GM12878 (cell line): Measurements from ENCODE around the gene DPH6.

Experiments
- BHLHE40 ChIP-seq, 2 experiments: fragments of 450-650 bp in 1 of 2; IDR thresholded peaks; 2 replicates each; pipeline ENCODE4 v1.6.1; 2011 to 2017; ENCODE audit warnings: low read depth in 2 of 2, borderline replicate concordance in 1 of 2, improper control_type of control experiment in 1 of 2, low read length in 1 of 2, mild to moderate bottlenecking in 1 of 2
- CTCF ChIP-seq, 3 experiments: IDR thresholded peaks in 2 of 3; conservative IDR thresholded peaks in 1 of 3; 2 replicates each; pipeline ENCODE4 v1.5.1; 2011; ENCODE audit warnings: low read depth in 3 of 3, low read length in 3 of 3, mild to moderate bottlenecking in 3 of 3, control low read depth in 2 of 3, moderate library complexity in 2 of 3, inconsistent platforms in 1 of 3, mixed read lengths in 1 of 3; ENCODE audit not compliant: control insufficient read depth in 2 of 3, insufficient read depth in 1 of 3; ENCODE audit errors: extremely low read depth in 1 of 3
- GABPA ChIP-seq: IDR thresholded peaks from 2 replicates; pipeline ENCODE4 v1.6.1; 2014; ENCODE audit warnings: antibody characterized with exemption, low read depth, mild to moderate bottlenecking, inconsistent platforms
- NBN ChIP-seq: fragments of 450-650 bp; IDR thresholded peaks from 2 replicates; pipeline ENCODE4 v1.6.1; 2016
- POLR2A ChIP-seq: IDR thresholded peaks from 2 replicates; pipeline ENCODE4 v1.6.1; 2011; ENCODE audit warnings: low read depth, mild to moderate bottlenecking, low read length
- RFX5 ChIP-seq: IDR thresholded peaks from 2 replicates; pipeline ENCODE4 v1.6.1; 2011; ENCODE audit warnings: low read depth, low read length, improper control_type of control experiment
- SP1 ChIP-seq: IDR thresholded peaks from one replicate; pipeline ENCODE4 v1.6.1; 2011; ENCODE audit warnings: low read depth, low read length
- SRF ChIP-seq, 2 experiments: IDR thresholded peaks; 2 replicates each; pipeline ENCODE4 v1.6.1; 2011; ENCODE audit warnings: low read depth in 2 of 2, low read length in 2 of 2, mild to moderate bottlenecking in 1 of 2, moderate library complexity in 1 of 2
- TAF1 ChIP-seq: IDR thresholded peaks from 2 replicates; pipeline ENCODE4 v1.6.1; 2011; ENCODE audit warnings: mild to moderate bottlenecking, low read depth, low read length, borderline replicate concordance
- YY1 ChIP-seq: IDR thresholded peaks from 2 replicates; pipeline ENCODE4 v1.6.1; 2011; ENCODE audit warnings: low read depth, mild to moderate bottlenecking, low read length
- ZBTB33 ChIP-seq: fragments of 450-650 bp; IDR thresholded peaks from 2 replicates; pipeline ENCODE4 v1.6.1; 2017; ENCODE audit warnings: mild to moderate bottlenecking
- TF ChIP-seq, protein P1 (sequence below): IDR thresholded peaks from 2 replicates; pipeline ENCODE4 v1.6.1; 2011; ENCODE audit warnings: borderline replicate concordance, low read depth, mild to moderate bottlenecking, moderate library complexity, mixed read lengths, low read length; ENCODE audit not compliant: insufficient read depth; ENCODE audit errors: extremely low read length

GRCh38 chr15:35445891-35446290 lies 100.1 kb downstream of the DPH6 start:
- TF ChIP-seq CTCF (IDR thresholded peaks at IDR 0.05 in 2 of 3, conservative IDR thresholded peaks at IDR 0.05 in 1 of 3; ENCODE audit: control insufficient read depth in 2 of 3, extremely low read depth in 1 of 3, insufficient read depth in 1 of 3, low read depth in 3 of 3, low read length in 3 of 3) (no peak), YY1 (no peak), SP1 (no peak), RFX5 (no peak), GABPA (no peak), POLR2A (no peak), BHLHE40 (IDR thresholded peaks at IDR 0.05; ENCODE audit: borderline replicate concordance in 1 of 2, low read depth in 2 of 2, low read length in 1 of 2) (no peak), NBN (no peak), ZBTB33 (no peak), TAF1 (no peak), SRF (IDR thresholded peaks at IDR 0.05; ENCODE audit: low read depth in 2 of 2, low read length in 2 of 2) (no peak)
- TF ChIP-seq, protein P1, sequence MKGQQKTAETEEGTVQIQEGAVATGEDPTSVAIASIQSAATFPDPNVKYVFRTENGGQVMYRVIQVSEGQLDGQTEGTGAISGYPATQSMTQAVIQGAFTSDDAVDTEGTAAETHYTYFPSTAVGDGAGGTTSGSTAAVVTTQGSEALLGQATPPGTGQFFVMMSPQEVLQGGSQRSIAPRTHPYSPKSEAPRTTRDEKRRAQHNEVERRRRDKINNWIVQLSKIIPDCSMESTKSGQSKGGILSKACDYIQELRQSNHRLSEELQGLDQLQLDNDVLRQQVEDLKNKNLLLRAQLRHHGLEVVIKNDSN, result no peak
